ENCODE results near the gene CCDC197.

CCDC197 gene

DNA sequence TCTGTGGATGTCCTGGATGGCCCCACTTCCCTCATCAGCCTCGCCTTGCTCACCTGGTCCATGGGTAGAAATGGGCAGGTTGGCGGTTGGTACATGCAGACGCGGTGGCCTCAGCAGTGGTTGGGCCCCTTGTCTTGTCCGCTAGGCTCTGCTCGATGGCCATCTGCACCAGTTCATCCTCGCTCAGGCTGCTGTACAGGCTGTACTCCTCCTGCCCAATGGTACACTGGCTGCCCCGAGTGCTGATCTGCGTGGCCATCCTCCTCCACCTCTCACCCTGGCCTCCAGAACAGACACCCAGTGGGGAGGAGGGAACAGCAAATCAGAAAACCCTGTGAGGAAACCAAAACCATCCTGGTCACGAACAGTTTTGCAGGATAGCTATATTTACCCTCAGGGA lies 32.8 kb upstream of the CCDC197 start:
- Mint-ChIP-seq H3K4me1 (peaks cover 35% of the 10 kb centered on the region), H3K4me3 (no peak overlapping the region), H3K9me3 (no peaks in the 10 kb centered on the region), H3K27me3 (ENCODE audit: low read depth) (peaks cover 22% of the 10 kb centered on the region), H3K36me3 (ENCODE audit: low read depth) (no peaks in the 10 kb centered on the region), H3K27ac (no peak overlapping the region)
- TF ChIP-seq, protein P1, sequence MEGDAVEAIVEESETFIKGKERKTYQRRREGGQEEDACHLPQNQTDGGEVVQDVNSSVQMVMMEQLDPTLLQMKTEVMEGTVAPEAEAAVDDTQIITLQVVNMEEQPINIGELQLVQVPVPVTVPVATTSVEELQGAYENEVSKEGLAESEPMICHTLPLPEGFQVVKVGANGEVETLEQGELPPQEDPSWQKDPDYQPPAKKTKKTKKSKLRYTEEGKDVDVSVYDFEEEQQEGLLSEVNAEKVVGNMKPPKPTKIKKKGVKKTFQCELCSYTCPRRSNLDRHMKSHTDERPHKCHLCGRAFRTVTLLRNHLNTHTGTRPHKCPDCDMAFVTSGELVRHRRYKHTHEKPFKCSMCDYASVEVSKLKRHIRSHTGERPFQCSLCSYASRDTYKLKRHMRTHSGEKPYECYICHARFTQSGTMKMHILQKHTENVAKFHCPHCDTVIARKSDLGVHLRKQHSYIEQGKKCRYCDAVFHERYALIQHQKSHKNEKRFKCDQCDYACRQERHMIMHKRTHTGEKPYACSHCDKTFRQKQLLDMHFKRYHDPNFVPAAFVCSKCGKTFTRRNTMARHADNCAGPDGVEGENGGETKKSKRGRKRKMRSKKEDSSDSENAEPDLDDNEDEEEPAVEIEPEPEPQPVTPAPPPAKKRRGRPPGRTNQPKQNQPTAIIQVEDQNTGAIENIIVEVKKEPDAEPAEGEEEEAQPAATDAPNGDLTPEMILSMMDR (IDR thresholded peaks at IDR 0.05; ENCODE audit: unreplicated experiment in 3 of 3) = no peak

DNA sequence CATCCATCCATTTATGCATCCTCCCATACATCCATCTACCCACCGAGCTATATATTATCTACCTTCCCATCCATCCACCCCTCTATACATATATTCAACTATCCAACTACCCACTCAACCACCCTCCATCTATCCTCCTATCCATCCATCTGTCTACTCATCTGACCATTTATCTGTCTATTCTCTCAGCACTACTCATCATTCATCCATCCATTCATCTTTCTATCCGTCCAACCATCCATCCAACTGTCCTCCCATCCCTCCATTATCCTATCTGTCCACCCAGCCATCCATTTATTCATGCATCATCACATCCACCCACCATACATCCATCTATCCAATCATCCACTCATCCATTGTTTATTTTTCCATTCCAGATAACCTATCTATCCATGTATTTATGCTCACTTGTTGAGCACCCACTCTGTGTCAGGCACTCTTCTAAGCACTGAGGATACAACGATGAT lies 32.2 kb upstream of the CCDC197 start:
- H3K4me1 Mint-ChIP-seq = peaks cover 32% of the 10 kb centered on the region
- H3K9me3 Mint-ChIP-seq = no peaks in the 10 kb centered on the region
- H3K36me3 Mint-ChIP-seq (ENCODE audit: low read depth) = no peaks in the 10 kb centered on the region
- TF ChIP-seq, protein P1 (IDR thresholded peaks at IDR 0.05; ENCODE audit: unreplicated experiment in 3 of 3) = no peak
- peaks cover 22% of the 10 kb centered on the region for H3K27me3 Mint-ChIP-seq (ENCODE audit: low read depth)
- peak overlapping the region in 1 of 3 experiments; percentile 2 for H3K4me3 Mint-ChIP-seq
- H3K27ac Mint-ChIP-seq = no peak overlapping the region

DNA sequence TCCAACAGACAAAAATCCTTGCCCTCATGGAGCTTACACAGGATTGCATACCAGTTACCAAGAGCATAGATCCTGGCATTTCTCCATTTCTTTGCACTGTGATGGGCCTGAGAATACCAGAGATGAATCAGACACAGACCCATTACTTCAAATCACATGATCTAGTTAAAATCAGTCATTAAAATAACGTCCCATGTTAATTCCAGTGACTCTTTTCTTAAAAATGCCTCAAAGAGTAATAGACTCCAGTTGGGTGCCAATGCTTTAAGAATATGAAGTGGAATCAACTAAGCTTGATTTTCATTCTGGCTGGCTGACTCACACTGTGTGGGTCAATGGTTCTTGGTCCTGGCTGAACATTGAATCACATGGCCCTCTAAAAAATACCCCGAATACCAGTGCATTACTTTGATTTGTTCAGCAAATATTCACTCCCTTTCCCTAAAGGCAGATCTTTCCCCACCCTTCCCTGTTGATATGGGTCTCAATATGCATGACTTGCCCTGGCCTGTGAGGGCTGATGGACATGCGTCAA lies 31.7 kb upstream of the CCDC197 start:
- H3K36me3 Mint-ChIP-seq (ENCODE audit: low read depth) = no peaks in the 10 kb centered on the region
- no peaks in the 10 kb centered on the region for H3K9me3 Mint-ChIP-seq
- TF ChIP-seq, protein P1 (IDR thresholded peaks at IDR 0.05; ENCODE audit: unreplicated experiment in 3 of 3) = no peak
- H3K27ac Mint-ChIP-seq = no peak overlapping the region
- no peak overlapping the region for H3K4me3 Mint-ChIP-seq
- peaks cover 32% of the 10 kb centered on the region for H3K4me1 Mint-ChIP-seq
- peaks cover 22% of the 10 kb centered on the region for H3K27me3 Mint-ChIP-seq (ENCODE audit: low read depth)

DNA sequence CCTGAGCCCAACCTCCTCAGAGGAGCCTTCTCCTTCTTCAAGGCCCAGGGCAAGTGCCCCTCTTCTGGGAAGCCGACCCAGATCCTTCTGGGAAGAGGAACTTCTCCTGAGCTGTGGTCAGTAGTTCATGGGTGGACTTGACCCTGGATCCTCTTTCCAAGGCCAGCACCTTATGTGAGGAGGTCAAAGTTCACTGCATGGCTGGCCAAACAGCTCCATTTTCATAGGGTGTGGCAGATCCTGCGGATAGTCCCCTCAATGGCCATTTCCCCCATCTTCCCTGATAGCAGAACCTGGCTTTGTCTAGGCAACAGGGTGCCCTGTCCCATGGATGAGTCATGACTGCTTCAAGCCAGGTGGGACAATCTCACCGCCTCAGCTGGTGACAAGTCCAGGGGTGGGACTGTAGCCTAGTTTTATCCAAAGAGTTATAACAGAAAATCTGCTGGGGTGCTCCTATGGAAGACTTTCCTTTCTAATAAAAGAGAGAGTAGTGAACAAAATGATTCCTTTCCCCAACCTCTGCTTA lies 31.1 kb upstream of the CCDC197 start:
- Mint-ChIP-seq H3K9me3 (no peaks in the 10 kb centered on the region), H3K36me3 (ENCODE audit: low read depth) (no peaks in the 10 kb centered on the region), H3K4me3 (no peak overlapping the region), H3K4me1 (peaks cover 39% of the 10 kb centered on the region), H3K27me3 (ENCODE audit: low read depth) (peaks cover 22% of the 10 kb centered on the region), H3K27ac (no peak overlapping the region)
- TF ChIP-seq, protein P1 (IDR thresholded peaks at IDR 0.05; ENCODE audit: unreplicated experiment in 3 of 3) = no peak

DNA sequence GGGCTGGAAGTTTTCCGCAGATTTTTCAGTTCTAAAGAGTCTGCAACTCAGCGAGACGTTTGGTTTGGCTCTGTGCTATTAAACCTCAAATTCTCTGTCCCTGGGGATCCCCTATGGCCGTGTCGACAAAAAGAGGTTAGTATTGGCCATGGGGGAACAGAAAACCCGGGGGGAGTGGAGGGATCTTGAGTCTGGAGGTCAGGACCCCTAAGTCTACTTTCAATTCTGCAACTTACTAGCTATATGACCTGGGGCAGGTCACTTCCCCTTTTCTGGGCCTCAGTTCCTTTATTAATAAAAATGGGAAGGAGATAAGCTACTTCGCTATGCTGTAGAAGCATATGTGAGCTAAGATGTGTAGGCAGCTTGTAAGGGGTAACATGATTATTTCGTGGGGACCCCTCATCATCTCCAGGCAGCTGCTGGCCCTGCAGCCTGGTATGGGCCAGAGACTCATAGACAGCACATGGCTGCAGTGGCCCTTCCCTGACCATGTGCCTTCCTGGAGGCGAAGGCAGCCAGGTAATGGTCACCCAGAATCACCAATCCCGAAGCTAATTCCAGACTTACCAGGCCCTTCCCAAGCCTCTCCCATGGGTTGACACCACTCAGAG lies 29.4 kb upstream of the CCDC197 start:
- H3K27me3 Mint-ChIP-seq (ENCODE audit: low read depth) = peaks cover 24% of the 10 kb centered on the region
- H3K4me1 Mint-ChIP-seq = peaks cover 42% of the 10 kb centered on the region
- H3K9me3 Mint-ChIP-seq = no peaks in the 10 kb centered on the region
- no peak overlapping the region for H3K4me3 Mint-ChIP-seq
- H3K36me3 Mint-ChIP-seq (ENCODE audit: low read depth) = no peaks in the 10 kb centered on the region
- TF ChIP-seq, protein P1 (IDR thresholded peaks at IDR 0.05; ENCODE audit: unreplicated experiment in 3 of 3) = no peak
- no peak overlapping the region for H3K27ac Mint-ChIP-seq

Data from nephron (organoid).